Dermis blood vessel endothelial cell (primary cell): ENCODE measurements around the gene MAD1L1. TPM values are rescaled to one million over a fixed set of nuclear protein-coding genes. Genes with fewer than 3 reads are reported as not detected.
A peak's percentile ranks its signal among the peaks of the same experiment; 100 is the strongest.

Source experiments
- DNase-seq: peaks from one replicate; pipeline ENCODE4 v3.0.0; 2010
- total RNA-seq: library from RNA; depleted of rRNA; stranded (reverse); fragments of >200 nt; gene quantifications from 2 replicates; pipeline ENCODE4 v1.2.3, GENCODE V29; 2014

The MAD1L1 gene
- total RNA-seq, 1 donor from 2014 or later: 53.3 TPM

GRCh38 chr7:1948887-1949680 lies 283.7 kb downstream of the MAD1L1 start:
- no peak for DNase-seq

GRCh38 chr7:1948301-1948796 lies 284.4 kb downstream of the MAD1L1 start:
- no peak for DNase-seq

- no peak for DNase-seq
Observed at GRCh38 chr7:1947586-1948217, 285.0 kb downstream of the MAD1L1 start.

DNA sequence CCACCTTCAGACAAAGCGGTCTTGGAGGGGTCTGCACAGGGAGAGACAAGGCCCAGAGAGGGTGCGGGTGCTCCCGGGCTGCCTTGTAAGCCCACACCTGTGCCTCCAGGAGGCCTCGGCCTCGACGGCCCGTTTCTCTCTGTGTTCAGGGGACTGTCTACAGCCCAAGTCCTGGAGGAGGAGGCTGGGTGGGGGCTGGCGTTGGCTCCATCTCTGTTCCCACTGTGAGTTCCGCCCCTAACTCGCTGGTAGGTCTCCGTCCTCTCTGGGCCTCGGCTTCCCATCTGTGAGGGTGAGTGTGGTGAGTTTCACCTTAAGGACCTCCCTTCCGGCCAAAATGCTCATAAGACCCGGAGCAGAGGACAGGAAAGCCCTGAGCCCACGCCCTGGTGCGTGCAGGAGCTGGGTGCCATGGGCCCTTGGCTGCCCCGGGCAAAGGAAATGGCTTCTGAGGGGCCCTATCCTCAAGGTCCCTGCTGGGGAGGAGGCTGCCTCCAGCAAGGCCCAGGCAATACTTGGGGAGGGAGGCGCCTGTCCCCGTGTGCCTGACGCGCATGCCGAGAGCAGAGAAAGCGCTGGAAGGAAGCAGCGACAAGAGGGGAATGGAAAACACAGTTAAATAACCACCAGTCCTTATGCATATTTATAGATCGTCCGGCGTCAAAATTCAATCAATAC lies 285.8 kb downstream of the MAD1L1 start:
- DNase-seq: no peak

GRCh38 chr7:1946025-1946772 lies 286.5 kb downstream of the MAD1L1 start:
- no peak for DNase-seq

DNA sequence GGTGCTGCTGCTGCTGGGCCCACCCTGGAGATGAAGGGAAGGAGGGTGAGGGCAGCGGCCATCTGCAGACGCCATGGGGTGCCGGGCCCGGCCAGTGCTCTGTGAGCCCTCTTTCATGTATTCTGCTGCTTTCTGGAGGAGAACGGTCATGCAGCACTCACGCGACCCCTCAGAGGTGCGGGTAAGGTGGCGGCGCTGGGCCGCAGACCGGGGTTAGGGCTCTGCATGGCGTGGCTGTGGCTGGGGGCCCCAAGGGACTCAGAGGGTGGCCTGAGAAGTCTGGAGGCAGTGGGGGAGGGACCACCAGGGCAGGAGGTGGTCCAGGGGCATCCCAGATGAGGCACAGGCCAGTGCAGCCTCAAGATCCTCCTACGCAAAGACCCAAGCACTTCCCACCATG lies 287.2 kb downstream of the MAD1L1 start:
- no peak for DNase-seq

DNA sequence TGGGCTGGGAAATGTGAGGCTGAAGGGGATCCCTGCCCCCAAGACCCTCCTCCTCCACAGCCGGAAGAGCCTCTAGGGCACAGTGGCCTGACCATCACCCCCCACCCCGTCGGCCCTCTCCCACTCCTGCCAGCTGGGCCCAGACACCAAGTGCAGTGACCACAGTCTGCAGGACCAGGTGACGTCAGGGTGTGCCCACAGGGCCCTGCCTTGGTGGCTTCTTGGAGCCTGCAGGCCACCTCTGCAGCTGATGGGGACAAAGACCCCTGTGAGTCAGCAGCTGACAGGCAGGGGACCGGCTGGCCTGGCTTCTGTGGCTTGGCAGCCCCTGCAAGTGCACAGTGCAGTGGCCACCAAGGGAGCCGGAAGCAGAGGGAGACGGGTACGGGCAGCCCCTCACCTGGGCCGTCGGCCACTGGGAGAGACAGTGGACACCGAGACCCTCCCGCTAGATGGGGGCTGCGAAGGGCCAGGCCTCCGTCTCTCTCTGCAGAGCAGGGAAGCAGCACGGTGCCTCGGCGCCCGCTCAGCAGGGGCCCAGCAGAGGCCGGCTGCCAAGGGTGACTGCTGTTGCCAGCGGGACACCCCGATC lies 288.0 kb downstream of the MAD1L1 start:
- DNase-seq: no peak

GRCh38 chr7:1943933-1944618 lies 288.7 kb downstream of the MAD1L1 start:
- DNase-seq: no peak

GRCh38 chr7:1943326-1943725 lies 289.4 kb downstream of the MAD1L1 start:
- DNase-seq: no peak

DNA sequence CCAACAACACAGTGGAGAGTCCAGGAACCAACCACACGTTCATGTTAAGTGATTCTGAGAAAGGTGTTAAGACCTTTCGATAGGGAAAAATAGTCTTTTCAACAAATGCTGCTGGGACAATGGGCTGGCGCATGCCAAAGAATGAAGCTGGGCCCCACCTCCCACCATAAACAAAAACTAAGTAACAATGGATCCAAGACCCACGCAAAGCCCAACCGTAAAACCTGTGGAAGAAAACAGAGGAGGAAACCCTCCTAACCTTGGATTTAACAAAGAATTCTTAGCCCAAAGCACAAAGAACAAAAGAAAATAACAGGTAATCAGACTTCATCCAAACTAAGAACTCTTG lies 289.8 kb downstream of the MAD1L1 start:
- peak; percentile 29 for DNase-seq

DNA sequence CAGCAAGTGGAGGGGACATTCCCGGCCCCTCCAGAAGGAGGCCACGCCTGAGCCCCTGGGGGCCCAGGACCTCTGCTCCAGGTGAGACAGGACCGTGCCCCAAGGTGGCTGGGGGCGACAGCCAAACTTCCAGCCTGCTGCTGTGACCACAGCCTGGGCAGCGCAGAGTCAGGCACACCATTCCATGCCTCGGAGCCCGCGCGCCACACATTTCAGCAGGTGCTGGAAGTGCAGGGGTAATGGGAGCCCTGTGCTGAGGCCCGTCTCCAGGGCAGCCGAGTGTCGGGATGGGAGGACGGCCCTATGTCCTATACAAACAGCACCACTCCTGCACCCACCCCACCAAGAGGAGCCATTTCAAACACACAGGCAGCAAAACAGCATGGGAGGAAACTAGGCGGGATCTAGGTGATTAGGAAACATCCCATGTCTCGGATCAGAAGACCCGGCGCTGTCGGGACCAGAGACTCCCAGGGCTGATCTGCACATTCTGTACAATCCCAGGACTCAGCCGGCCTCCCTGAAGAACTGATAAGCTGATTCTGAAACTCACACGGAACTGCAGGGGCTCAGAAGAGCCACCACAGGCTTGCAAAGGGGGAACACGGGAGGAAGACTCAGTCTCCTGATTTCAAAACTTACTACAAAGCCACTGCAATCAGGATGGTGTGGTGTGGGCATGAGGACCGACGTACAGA lies 290.4 kb downstream of the MAD1L1 start:
- DNase-seq: no peak

DNA sequence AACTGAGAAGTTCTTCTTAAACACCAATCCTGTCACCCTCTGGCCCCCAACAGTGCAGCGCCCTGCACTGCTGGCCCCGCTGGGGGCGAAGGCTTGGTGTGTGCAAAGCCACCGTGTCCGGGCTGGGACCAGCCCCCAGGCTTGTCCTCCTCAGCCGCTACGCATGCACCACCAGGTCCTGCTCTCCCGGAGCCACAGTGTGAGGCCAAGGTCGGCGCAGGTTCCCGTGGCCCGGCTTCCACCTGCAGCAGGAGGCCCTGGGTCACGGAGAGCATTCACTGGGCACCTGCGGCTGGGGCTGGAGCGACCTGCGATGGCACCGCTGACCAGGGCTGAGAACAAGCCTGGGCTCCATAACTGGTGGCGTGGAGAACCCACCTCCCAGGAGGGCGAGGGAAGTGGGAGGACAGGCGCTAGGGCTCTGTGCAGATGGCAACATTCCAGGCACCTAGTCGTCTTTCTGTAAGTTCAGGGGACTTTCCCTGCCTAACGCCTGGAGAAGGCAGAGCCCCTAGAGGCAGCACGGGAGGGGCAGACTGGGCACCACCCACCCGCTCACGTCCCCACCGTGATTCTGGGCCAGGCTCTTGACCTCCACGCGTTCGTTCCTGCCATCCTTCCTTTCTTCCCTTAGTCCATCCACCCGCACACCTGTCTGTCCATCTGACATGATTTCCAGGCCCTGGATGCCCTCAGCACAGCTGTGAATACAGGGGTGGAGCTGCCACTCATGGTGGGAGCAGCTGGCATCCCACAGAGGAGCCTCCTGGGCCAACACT lies 291.1 kb downstream of the MAD1L1 start:
- DNase-seq: no peak

DNA sequence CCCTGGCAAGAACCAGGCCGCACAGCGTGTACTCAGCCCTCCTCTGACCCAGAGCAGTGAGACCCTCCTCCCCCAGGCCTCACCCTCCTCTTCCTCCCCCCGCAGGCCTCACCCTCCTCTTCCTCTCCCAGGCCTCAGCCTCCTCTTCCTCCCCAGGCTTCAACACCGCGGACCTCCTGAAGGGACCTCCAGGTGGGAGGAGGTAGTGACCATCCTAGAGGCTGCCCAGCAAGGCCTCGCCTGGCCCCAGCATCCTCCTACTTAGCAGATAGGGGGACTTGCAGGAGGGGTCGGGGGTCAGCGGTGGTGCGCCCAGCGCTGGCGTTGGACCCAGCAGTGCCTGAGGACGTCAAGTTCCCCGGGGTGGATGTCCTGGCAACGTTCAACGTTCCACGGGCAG lies 291.9 kb downstream of the MAD1L1 start:
- DNase-seq: no peak

DNA sequence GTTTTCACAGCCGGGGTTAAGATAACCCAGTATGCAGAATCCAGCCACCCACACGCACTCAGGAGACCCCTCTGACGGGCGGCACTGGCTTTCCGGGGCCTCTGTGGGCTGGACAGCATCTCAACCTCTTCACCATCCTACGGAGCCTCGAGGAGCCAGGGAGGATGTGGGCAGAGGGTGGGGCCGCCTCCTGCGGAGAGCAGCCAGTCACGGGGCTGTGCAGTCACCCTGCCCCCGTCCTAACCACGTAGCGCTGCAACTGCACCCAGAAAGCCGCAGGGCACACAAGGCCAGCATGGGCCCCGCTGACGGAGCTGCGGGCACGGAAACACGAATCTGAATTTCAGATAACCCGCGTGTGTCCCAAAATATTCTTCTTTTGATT lies 292.4 kb downstream of the MAD1L1 start:
- no peak for DNase-seq

GRCh38 chr7:1939434-1940401 lies 293.0 kb downstream of the MAD1L1 start:
- DNase-seq: no peak

GRCh38 chr7:1938788-1939433 lies 293.8 kb downstream of the MAD1L1 start:
- no peak for DNase-seq

DNA sequence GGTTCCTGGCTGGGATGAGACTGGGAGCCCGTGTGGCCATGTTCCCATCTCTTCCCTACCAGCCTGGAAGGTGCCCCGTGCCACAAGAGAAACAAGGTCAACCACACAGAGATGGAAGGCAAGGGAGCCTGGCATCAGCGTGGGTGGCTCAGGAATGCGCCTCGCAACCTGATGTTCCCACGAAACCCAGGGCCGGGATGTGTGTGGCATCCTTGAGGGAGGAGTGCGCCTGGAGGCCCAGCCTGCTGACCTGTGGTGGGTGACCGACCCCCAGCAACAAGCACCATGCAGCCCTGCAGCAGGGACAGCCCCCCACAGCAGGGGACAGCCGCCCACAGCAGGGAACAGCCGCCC lies 295.5 kb downstream of the MAD1L1 start:
- no peak for DNase-seq

GRCh38 chr7:1936531-1937251 lies 296.1 kb downstream of the MAD1L1 start:
- DNase-seq: no peak
